Gastroesophageal sphincter (tissue), 3 donors: ENCODE measurements around the gene ID2.

Experiments used
- CTCF ChIP-seq, 4 experiments: fragments of 200-600 bp in 2 of 4; fragments of 450-650 bp in 2 of 4; sonication (generic) in 1 of 4; IDR thresholded peaks; one replicate each; pipeline ENCODE4 v1.5.1; 2017 to 2019; ENCODE audit warnings: antibody characterized with exemption in 4 of 4, mild to moderate bottlenecking in 2 of 4, moderate library complexity in 2 of 4
- EP300 ChIP-seq: sonication (generic); formaldehyde crosslinking; IDR thresholded peaks from one replicate; pipeline ENCODE4 v1.6.1; 2017; ENCODE audit warnings: antibody characterized with exemption, mild to moderate bottlenecking
- POLR2A ChIP-seq, 2 donors: fragments of 450-650 bp; IDR thresholded peaks; one replicate each; pipeline ENCODE4 v1.6.1; 2017; ENCODE audit warnings: antibody characterized with exemption in 2 of 2, mild to moderate bottlenecking in 2 of 2, moderate library complexity in 1 of 2
- POLR2AphosphoS5 ChIP-seq: sonication (generic); formaldehyde crosslinking; IDR thresholded peaks from one replicate; pipeline ENCODE4 v1.6.1; 2017; ENCODE audit warnings: antibody characterized with exemption

DNA sequence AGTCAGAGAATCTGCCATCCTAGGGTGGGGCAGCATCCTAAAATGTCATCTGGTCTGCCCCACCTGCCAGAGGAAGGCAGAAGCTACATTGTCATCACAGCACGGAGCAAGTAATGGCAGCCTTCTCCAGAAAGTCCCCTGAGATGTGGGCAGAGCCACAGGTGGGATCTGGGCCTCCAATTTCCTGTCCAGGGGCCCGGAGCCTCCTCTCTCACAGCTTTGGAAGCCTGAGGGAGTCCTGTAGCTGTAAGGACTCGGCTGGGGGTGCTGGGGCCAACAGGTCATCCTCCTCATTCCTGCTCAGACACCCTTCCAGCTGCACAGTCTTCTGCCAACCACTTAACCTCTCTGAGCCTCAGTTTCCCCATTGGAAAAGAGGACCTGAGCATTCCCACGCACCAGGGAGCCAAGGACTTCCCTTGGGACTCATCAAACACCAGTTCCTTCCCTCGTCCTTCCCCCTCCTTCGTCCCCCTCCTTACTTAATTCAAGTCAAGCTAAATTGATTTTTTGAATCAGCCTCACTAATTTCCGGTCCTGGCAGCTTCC is 48.6 kb upstream of the ID2 start:
- no peak for TF ChIP-seq CTCF (IDR thresholded peaks at IDR 0.05)
- TF ChIP-seq POLR2A (IDR thresholded peaks at IDR 0.05) = no peak
- no peak for TF ChIP-seq POLR2AphosphoS5
- no peak for TF ChIP-seq EP300
